ENCODE data around the gene ALG10B. TPM values are rescaled to one million over a fixed set of nuclear protein-coding genes. Genes with fewer than 3 reads are reported as not detected.
"Not testable (repeated sequence)": the region's sequence is repeated elsewhere in the genome, so short reads cannot be mapped to it uniquely, and the experiment has no call there.

Gene ALG10B
- total and polyA plus RNA-seq, 2 donors (not counting 1 experiment from before 2014, with no cell fraction given): 4.4 to 10.6 TPM

GRCh38 chr12:38289396-38289795 is 27.2 kb upstream of the ALG10B start:
- ATAC-seq (ENCODE audit: low read depth) (no peak), DNase-seq (no peak)
- H3K4me2 ChIP-seq (replicated peaks; ENCODE audit: low read depth, low read length, poor library complexity, severe bottlenecking): no peak overlapping the region
- WGBS (ENCODE audit: insufficient coverage): no CpG with 5 or more reads among the region's 2 CpGs
- intact Hi-C loops (cut with micrococcal nuclease): no loop called here
- no peaks in the 10 kb centered on the region for H3K36me3 ChIP-seq (replicated peaks in 1 of 2; ENCODE audit: control extremely low read depth in 1 of 2, control insufficient read depth in 1 of 2, extremely low read depth in 1 of 2, insufficient read depth in 2 of 2, low read length in 1 of 2)
- no peaks in the 10 kb centered on the region for H3K79me2 ChIP-seq (ENCODE audit: control insufficient read depth, insufficient read depth, low read length)
- ChIA-PET POLR2A (no interaction called here), CTCF (no interaction called here)
- no peaks in the 10 kb centered on the region for H3K27me3 Mint-ChIP-seq
- no peaks in the 10 kb centered on the region for H3K4me1 Mint-ChIP-seq
- no peaks in the 10 kb centered on the region for H3K9me3 Mint-ChIP-seq (ENCODE audit: insufficient read depth)
- no peak overlapping the region for H3K4me3 ChIP-seq (ENCODE audit: control extremely low read depth in 1 of 5, extremely low read depth in 1 of 5, insufficient read depth in 1 of 5, low read depth in 2 of 5, low read length in 4 of 5)
- no peaks in the 10 kb centered on the region for H3K4me1 ChIP-seq (ENCODE audit: control insufficient read depth in 2 of 2, insufficient read depth in 2 of 2, low read length in 2 of 2)
- no peaks in the 10 kb centered on the region for H4K20me1 ChIP-seq (ENCODE audit: control insufficient read depth, insufficient read depth, low read length, poor library complexity, severe bottlenecking)
- H3K4me3 Mint-ChIP-seq: no peak overlapping the region
- no peak overlapping the region for H3K27ac Mint-ChIP-seq
- H3K27ac ChIP-seq (ENCODE audit: low read length in 2 of 2): no peak overlapping the region
- TF ChIP-seq EZH2 (IDR thresholded peaks at IDR 0.05; ENCODE audit: borderline replicate concordance, insufficient read depth, low read depth, low read length, poor library complexity, severe bottlenecking): no peak
- TF ChIP-seq CTCF (IDR thresholded peaks at IDR 0.05): no peak
- H3K9me3 ChIP-seq (ENCODE audit: control extremely low read depth in 1 of 3, control insufficient read depth in 2 of 3, insufficient read depth in 1 of 3, low read length in 2 of 3): peaks cover 0 to 4% (median 0%) of the 10 kb centered on the region in 3 donors
- no peak overlapping the region for H2AFZ ChIP-seq (ENCODE audit: insufficient read depth, low read depth, low read length, poor library complexity, severe bottlenecking)
- H3K9ac ChIP-seq (ENCODE audit: low read length): no peak overlapping the region
- H3K27me3 ChIP-seq (replicated peaks in 1 of 4; ENCODE audit: control extremely low read depth in 1 of 4, control insufficient read depth in 3 of 4, insufficient read depth in 4 of 4, low read length in 3 of 4): peaks cover 0 to 2% (median 0%) of the 10 kb centered on the region in 4 experiments

- Histone ChIP-seq H3K9me3 (ENCODE audit: control extremely low read depth in 1 of 3, control insufficient read depth in 2 of 3, insufficient read depth in 1 of 3, low read length in 2 of 3) (peaks cover 0 to 4% (median 0%) of the 10 kb centered on the region in 3 donors), H3K4me2 (replicated peaks; ENCODE audit: low read depth, low read length, poor library complexity, severe bottlenecking) (no peak overlapping the region), H3K4me3 (ENCODE audit: control extremely low read depth in 1 of 5, extremely low read depth in 1 of 5, insufficient read depth in 1 of 5, low read depth in 2 of 5, low read length in 4 of 5) (no peak overlapping the region), H3K79me2 (ENCODE audit: control insufficient read depth, insufficient read depth, low read length) (no peaks in the 10 kb centered on the region), H3K36me3 (replicated peaks in 1 of 2; ENCODE audit: control extremely low read depth in 1 of 2, control insufficient read depth in 1 of 2, extremely low read depth in 1 of 2, insufficient read depth in 2 of 2, low read length in 1 of 2) (no peaks in the 10 kb centered on the region), H2AFZ (ENCODE audit: insufficient read depth, low read depth, low read length, poor library complexity, severe bottlenecking) (no peak overlapping the region), H4K20me1 (ENCODE audit: control insufficient read depth, insufficient read depth, low read length, poor library complexity, severe bottlenecking) (no peaks in the 10 kb centered on the region), H3K27ac (ENCODE audit: low read length in 2 of 2) (no peak overlapping the region), H3K4me1 (ENCODE audit: control insufficient read depth in 2 of 2, insufficient read depth in 2 of 2, low read length in 2 of 2) (no peaks in the 10 kb centered on the region), H3K27me3 (replicated peaks in 1 of 4; ENCODE audit: control extremely low read depth in 1 of 4, control insufficient read depth in 3 of 4, insufficient read depth in 4 of 4, low read length in 3 of 4) (peaks cover 0 to 8% (median 0%) of the 10 kb centered on the region in 4 experiments), H3K9ac (ENCODE audit: low read length) (no peak overlapping the region)
- TF ChIP-seq CTCF (IDR thresholded peaks at IDR 0.05) (no peak), EZH2 (IDR thresholded peaks at IDR 0.05; ENCODE audit: borderline replicate concordance, insufficient read depth, low read depth, low read length, poor library complexity, severe bottlenecking) (no peak)
- intact Hi-C loops (cut with micrococcal nuclease): no loop called here
- POLR2A ChIA-PET: no interaction called here
- no peaks in the 10 kb centered on the region for H3K27me3 Mint-ChIP-seq
- H3K9me3 Mint-ChIP-seq (ENCODE audit: insufficient read depth): no peaks in the 10 kb centered on the region
- WGBS (ENCODE audit: insufficient coverage): 71% methylated on average over 3 of the region's 4 CpGs
- H3K27ac Mint-ChIP-seq: no peak overlapping the region
- DNase-seq (no peak), ATAC-seq (ENCODE audit: low read depth) (no peak)
- no peaks in the 10 kb centered on the region for H3K4me1 Mint-ChIP-seq
- CTCF ChIA-PET: no interaction called here
- no peak overlapping the region for H3K4me3 Mint-ChIP-seq
These were observed 25.4 kb upstream of the ALG10B start for GRCh38 chr12:38291160-38291559.

- POLR2A ChIA-PET; H3K36me3 ChIP-seq (replicated peaks in 1 of 2; ENCODE audit: control extremely low read depth in 1 of 2, control insufficient read depth in 1 of 2, extremely low read depth in 1 of 2, insufficient read depth in 2 of 2, low read length in 1 of 2); intact Hi-C loops (cut with micrococcal nuclease); CTCF ChIA-PET; DNase-seq; H3K79me2 ChIP-seq (ENCODE audit: control insufficient read depth, insufficient read depth, low read length); H3K27me3 Mint-ChIP-seq; H3K9me3 ChIP-seq (ENCODE audit: control extremely low read depth in 1 of 3, control insufficient read depth in 2 of 3, insufficient read depth in 1 of 3, low read length in 2 of 3); H3K27me3 ChIP-seq (replicated peaks in 1 of 4; ENCODE audit: control extremely low read depth in 1 of 4, control insufficient read depth in 3 of 4, insufficient read depth in 4 of 4, low read length in 3 of 4); H3K4me1 Mint-ChIP-seq; H3K9ac ChIP-seq (ENCODE audit: low read length); H2AFZ ChIP-seq (ENCODE audit: insufficient read depth, low read depth, low read length, poor library complexity, severe bottlenecking); ATAC-seq (ENCODE audit: low read depth); H3K4me2 ChIP-seq (replicated peaks; ENCODE audit: low read depth, low read length, poor library complexity, severe bottlenecking); H3K27ac Mint-ChIP-seq; H3K4me1 ChIP-seq (ENCODE audit: control insufficient read depth in 2 of 2, insufficient read depth in 2 of 2, low read length in 2 of 2); H3K27ac ChIP-seq (ENCODE audit: low read length in 2 of 2); H3K9me3 Mint-ChIP-seq (ENCODE audit: insufficient read depth); H3K4me3 Mint-ChIP-seq; H4K20me1 ChIP-seq (ENCODE audit: control insufficient read depth, insufficient read depth, low read length, poor library complexity, severe bottlenecking); H3K4me3 ChIP-seq (ENCODE audit: control extremely low read depth in 1 of 5, extremely low read depth in 1 of 5, insufficient read depth in 1 of 5, low read depth in 2 of 5, low read length in 4 of 5): not testable (repeated sequence)
- WGBS (ENCODE audit: insufficient coverage): no CpG with 5 or more reads among the region's 1 CpG
These were observed 13.6 kb upstream of the ALG10B start for GRCh38 chr12:38302972-38303371.

Data from B cell (primary cell).